Measurements from ENCODE around the gene PNPLA7.

- TF ChIP-seq CTCF (IDR thresholded peaks at IDR 0.05) (no peak), POLR2A (IDR thresholded peaks at IDR 0.05) (no peak)
Observed at GRCh38 chr9:137488906-137489305, 61.3 kb downstream of the PNPLA7 start.

Data from thyroid gland (tissue), 4 donors.